ENCODE measurements around the gene RFWD3. TPM values are rescaled to one million over a fixed set of nuclear protein-coding genes. Genes with fewer than 3 reads are reported as not detected.

The RFWD3 gene
- total RNA-seq, 4 donors from 2014 or later: 8.1 to 31.9 (median 15.5) TPM

DNA sequence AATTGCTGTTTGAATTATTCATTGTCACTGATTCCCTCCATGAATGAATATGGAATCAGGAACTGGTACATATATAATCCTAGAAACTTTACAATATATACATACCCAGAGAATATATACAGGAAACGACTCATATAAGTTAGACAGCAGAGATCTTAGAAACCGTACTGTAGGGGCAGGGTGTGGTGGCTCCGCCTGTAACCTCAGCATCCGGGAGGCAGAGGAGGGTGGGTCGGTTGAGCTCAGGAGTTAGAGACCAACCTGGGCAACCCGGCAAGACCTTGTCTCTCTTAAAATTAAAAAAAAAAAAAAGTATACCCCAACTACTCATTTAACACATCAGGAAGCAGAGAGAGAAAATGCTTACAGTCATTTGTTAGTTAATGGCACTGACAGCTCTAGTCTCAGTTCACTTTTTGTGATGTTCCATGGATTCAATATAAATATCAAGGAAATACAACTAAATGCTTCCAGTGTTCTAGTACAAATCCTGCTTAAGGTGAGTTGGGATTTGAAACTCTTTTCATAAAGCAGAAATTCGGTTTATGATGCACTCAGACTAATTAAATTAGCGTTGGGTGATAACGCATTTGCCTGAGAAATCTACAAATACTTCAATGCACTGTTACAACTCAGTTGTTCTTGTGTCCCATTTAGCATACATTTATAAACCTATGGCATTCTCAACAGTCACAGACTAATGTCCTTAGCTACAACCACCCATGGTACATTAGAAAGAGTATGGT is 65.4 kb downstream of the RFWD3 start:
- WGBS, 2 donors (ENCODE audit: low coverage in 1 of 2): 48 to 68% methylated on average over 9 of the region's 9 CpGs
- no peaks in the 10 kb centered on the region for H3K9me3 ChIP-seq
- H3K27ac ChIP-seq: no peak overlapping the region
- no peaks in the 10 kb centered on the region for H3K27me3 ChIP-seq
- ATAC-seq: no peak
- H3K4me3 ChIP-seq: no peak overlapping the region
- H3K4me1 ChIP-seq: peaks cover 5 to 61% (median 21%) of the 10 kb centered on the region in 3 donors
- H3K36me3 ChIP-seq: peaks cover 0 to 21% of the 10 kb centered on the region in 2 donors
- TF ChIP-seq, protein P1, sequence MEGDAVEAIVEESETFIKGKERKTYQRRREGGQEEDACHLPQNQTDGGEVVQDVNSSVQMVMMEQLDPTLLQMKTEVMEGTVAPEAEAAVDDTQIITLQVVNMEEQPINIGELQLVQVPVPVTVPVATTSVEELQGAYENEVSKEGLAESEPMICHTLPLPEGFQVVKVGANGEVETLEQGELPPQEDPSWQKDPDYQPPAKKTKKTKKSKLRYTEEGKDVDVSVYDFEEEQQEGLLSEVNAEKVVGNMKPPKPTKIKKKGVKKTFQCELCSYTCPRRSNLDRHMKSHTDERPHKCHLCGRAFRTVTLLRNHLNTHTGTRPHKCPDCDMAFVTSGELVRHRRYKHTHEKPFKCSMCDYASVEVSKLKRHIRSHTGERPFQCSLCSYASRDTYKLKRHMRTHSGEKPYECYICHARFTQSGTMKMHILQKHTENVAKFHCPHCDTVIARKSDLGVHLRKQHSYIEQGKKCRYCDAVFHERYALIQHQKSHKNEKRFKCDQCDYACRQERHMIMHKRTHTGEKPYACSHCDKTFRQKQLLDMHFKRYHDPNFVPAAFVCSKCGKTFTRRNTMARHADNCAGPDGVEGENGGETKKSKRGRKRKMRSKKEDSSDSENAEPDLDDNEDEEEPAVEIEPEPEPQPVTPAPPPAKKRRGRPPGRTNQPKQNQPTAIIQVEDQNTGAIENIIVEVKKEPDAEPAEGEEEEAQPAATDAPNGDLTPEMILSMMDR (IDR thresholded peaks at IDR 0.05): no peak
- no peak for TF ChIP-seq POLR2A (IDR thresholded peaks at IDR 0.05)
- TF ChIP-seq EP300 (IDR thresholded peaks at IDR 0.05): no peak
- TF ChIP-seq POLR2AphosphoS5 (IDR thresholded peaks at IDR 0.05): no peak

DNA sequence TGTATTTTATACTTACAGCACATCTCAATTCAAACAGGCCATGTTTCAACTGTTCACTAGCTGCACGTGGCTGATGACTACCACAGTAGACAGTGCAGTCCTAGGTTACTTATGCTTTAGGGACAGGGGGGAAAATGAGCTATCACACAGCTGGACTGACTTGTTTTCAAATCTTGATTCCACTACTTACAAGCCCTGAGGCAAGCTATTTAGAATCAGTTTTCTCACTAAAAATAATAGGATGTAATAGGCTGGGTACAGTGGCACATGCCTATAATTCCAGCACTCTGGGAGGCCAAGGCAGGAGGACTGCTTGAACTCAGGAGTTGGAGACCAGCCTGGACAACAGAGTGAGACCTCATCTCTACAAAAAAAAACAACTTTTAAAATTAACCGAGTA is 70.1 kb downstream of the RFWD3 start:
- Histone ChIP-seq H3K4me1 (peaks cover 0 to 42% (median 10%) of the 10 kb centered on the region in 3 donors), H3K9me3 (no peaks in the 10 kb centered on the region), H3K27ac (no peak overlapping the region), H3K4me3 (no peak overlapping the region), H3K36me3 (peaks cover 0 to 22% of the 10 kb centered on the region in 2 donors), H3K27me3 (no peaks in the 10 kb centered on the region)
- no peak for ATAC-seq
- WGBS, 2 donors (ENCODE audit: low coverage in 1 of 2): 77 to 80% methylated on average over 1 to 2 of the region's 2 CpGs
- TF ChIP-seq POLR2A (IDR thresholded peaks at IDR 0.05) (no peak), POLR2AphosphoS5 (IDR thresholded peaks at IDR 0.05) (no peak), EP300 (IDR thresholded peaks at IDR 0.05) (no peak)
- TF ChIP-seq, protein P1 (IDR thresholded peaks at IDR 0.05): no peak

DNA sequence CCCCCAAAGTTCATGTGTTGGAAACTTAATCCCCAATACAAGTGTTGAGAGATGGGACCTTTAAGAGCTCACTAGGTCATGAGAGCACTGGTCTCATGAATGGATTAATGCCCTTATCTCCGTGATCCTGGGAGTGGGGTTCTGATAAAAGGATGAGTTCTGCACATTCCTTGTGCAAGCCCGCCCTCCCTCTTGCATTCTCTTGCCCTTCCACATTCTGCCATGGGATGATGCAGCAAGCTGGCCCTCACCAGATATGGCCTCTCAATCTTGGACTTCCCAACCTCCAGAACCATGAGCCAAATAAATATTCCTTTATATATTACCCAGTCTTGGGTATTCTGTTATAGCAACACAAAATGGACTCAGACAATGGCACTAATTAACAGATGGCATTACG is 73.8 kb downstream of the RFWD3 start:
- no peaks in the 10 kb centered on the region for H3K9me3 ChIP-seq
- WGBS, 2 donors (ENCODE audit: low coverage in 1 of 2): 78 to 84% methylated on average over 3 of the region's 3 CpGs

DNA sequence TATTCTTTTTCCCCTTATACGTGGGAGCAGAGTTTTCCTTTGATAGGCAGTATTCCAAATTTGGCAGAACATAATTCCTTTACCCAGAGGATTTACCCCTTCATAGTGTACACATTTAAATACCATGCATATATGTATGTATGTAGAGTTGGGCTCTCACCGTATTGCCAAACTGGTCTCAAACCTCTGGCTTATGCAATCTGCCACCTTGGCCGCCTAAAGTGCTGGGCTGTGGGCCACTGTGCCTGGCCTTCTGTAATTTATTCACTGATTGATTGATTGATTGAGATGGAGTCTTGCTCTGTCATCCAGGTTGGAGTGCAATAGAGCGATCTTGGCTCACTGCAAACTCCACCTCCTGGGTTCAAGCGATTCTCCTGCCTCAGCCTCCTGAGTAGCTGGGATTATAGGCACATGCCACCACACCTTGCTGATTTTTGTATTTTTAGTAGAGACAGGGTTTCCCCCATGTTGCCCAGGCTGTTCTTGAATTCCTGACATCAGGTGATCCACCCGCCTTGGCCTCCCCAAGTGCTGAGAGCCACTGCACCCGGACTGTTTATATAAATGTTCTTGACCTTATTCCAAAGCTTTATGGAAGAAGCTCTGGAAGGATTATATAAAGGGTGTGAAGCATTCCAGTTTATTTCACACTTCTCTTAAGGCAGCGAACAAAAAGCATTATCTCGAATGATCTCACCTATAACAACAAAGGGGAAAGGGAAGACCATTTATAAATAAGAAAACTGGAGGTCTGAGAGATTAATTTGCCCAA is 74.6 kb downstream of the RFWD3 start:
- Histone ChIP-seq H3K27me3 (no peaks in the 10 kb centered on the region), H3K4me1 (peaks cover 0 to 39% (median 7%) of the 10 kb centered on the region in 3 donors), H3K4me3 (no peak overlapping the region), H3K9me3 (no peaks in the 10 kb centered on the region), H3K36me3 (peaks cover 0 to 9% of the 10 kb centered on the region in 2 donors), H3K27ac (no peak overlapping the region)
- 54 to 59% methylated on average over 3 to 7 of the region's 9 CpGs for WGBS, 2 donors (ENCODE audit: low coverage in 1 of 2)
- ATAC-seq: no peak
- no peak for TF ChIP-seq POLR2A (IDR thresholded peaks at IDR 0.05)

More for the DNA sequence above, 73.8 kb downstream of the RFWD3 start:
- peaks cover 0 to 39% (median 7%) of the 10 kb centered on the region in 3 donors for H3K4me1 ChIP-seq
- no peak overlapping the region for H3K27ac ChIP-seq
- peaks cover 0 to 16% of the 10 kb centered on the region in 2 donors for H3K36me3 ChIP-seq
- no peak overlapping the region for H3K4me3 ChIP-seq
- TF ChIP-seq EP300 (IDR thresholded peaks at IDR 0.05): no peak
- TF ChIP-seq, protein P1 (IDR thresholded peaks at IDR 0.05): no peak
- no peak for TF ChIP-seq POLR2AphosphoS5 (IDR thresholded peaks at IDR 0.05)
- TF ChIP-seq POLR2A (IDR thresholded peaks at IDR 0.05): no peak
- H3K27me3 ChIP-seq: no peaks in the 10 kb centered on the region
- ATAC-seq: no peak

DNA sequence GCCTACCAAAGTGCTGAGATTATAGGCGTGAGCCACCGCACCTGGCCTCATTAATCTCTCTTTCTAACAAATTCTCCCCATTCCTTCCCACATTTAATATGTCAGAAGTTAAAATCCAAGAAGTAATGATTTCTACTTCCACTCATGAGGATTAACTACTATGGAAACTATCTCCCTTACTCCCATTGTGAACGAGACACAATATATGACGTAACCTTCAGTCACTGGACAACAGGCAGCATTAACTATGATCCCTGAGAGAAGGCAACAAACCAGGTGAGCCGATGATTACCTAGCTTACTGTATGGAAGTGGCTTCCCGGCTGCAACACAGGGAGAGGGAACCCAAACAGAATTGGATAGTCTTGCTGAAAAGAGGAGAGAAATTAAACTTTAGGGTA is 79.7 kb downstream of the RFWD3 start:
- no peak for ATAC-seq
- no peaks in the 10 kb centered on the region for H3K27me3 ChIP-seq
- H3K9me3 ChIP-seq: no peaks in the 10 kb centered on the region
- no peak overlapping the region for H3K27ac ChIP-seq
- H3K4me1 ChIP-seq: peaks cover 0 to 36% (median 0%) of the 10 kb centered on the region in 3 donors
- H3K36me3 ChIP-seq: no peaks in the 10 kb centered on the region
- no peak for TF ChIP-seq POLR2A (IDR thresholded peaks at IDR 0.05)
- TF ChIP-seq POLR2AphosphoS5 (IDR thresholded peaks at IDR 0.05): no peak
- TF ChIP-seq EP300 (IDR thresholded peaks at IDR 0.05): no peak
- TF ChIP-seq, protein P1 (IDR thresholded peaks at IDR 0.05): no peak
- 71 to 79% methylated on average over 4 to 6 of the region's 6 CpGs for WGBS, 2 donors (ENCODE audit: low coverage in 1 of 2)
- no peak overlapping the region for H3K4me3 ChIP-seq
